ENCODE results near the gene KANK3.
"Not testable (repeated sequence)": the region's sequence is repeated elsewhere in the genome, so short reads cannot be mapped to it uniquely, and the experiment has no call there.

Gene KANK3

DNA sequence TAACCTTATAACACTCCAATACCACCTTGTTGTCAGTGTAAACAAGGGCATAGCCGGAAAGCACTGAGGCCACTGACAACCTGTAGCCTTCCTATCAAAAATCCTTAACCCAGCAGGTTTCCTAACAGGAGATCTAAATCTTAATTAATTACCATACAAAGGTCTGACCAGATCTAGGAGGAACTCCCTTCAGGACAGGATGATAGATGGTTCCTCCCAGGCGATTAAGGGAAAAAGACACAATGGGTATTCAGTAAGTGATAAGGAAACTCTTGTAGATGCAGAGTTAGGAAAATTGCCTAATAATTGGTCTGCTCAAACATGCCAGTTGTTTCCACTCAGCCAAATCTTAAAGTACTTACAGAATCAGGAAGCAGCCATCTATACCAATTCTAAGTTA lies 42.0 kb upstream of the KANK3 start:
- not testable (repeated sequence) for H3K9me3 ChIP-seq (replicated peaks; ENCODE audit: low read length); H3K27me3 ChIP-seq (ENCODE audit: control insufficient read depth, insufficient read depth, low read length); H3K4me2 ChIP-seq (ENCODE audit: low read length); H3K9ac ChIP-seq (ENCODE audit: low read depth, low read length); H3K4me3 ChIP-seq (ENCODE audit: low read length); H3K36me3 ChIP-seq (ENCODE audit: insufficient read depth, low read length); H3K4me1 ChIP-seq (ENCODE audit: control insufficient read depth, insufficient read depth, low read length)

GRCh38 chr19:8384569-8384968 lies 41.5 kb upstream of the KANK3 start:
- H3K27me3 ChIP-seq (ENCODE audit: control insufficient read depth, insufficient read depth, low read length); H3K9me3 ChIP-seq (replicated peaks; ENCODE audit: low read length); H3K4me3 ChIP-seq (ENCODE audit: low read length); H3K9ac ChIP-seq (ENCODE audit: low read depth, low read length); H3K4me2 ChIP-seq (ENCODE audit: low read length); H3K4me1 ChIP-seq (ENCODE audit: control insufficient read depth, insufficient read depth, low read length); H3K36me3 ChIP-seq (ENCODE audit: insufficient read depth, low read length): not testable (repeated sequence)

GRCh38 chr19:8379156-8379891 lies 36.3 kb upstream of the KANK3 start:
- not testable (repeated sequence) for H3K9ac ChIP-seq (ENCODE audit: low read depth, low read length); H3K27me3 ChIP-seq (ENCODE audit: control insufficient read depth, insufficient read depth, low read length); H3K4me2 ChIP-seq (ENCODE audit: low read length); H3K9me3 ChIP-seq (replicated peaks; ENCODE audit: low read length); H3K4me3 ChIP-seq (ENCODE audit: low read length); H3K4me1 ChIP-seq (ENCODE audit: control insufficient read depth, insufficient read depth, low read length); H3K36me3 ChIP-seq (ENCODE audit: insufficient read depth, low read length)

DNA sequence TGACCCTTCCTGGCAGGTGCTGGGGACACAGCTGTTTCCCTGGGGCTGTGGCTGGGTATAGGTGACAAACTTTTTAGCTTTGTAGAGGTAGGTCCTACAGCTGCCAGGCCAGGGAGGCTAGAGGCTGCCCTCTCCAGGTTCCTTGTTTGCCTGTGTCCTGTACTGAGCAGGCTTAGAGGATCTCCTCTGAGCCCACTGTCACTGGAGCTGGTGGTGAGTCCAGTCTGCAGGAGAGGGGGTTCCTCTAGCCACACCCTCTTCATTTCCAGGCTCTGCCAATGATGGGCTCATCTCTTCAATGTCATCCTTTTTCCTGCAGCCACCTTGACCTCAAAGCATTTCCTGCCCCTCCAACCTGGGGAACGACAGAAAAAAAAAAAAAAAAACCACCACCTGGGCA lies 34.5 kb upstream of the KANK3 start:
- H3K36me3 ChIP-seq (ENCODE audit: insufficient read depth, low read length) = peaks cover 23% of the 10 kb centered on the region
- peaks cover 7% of the 10 kb centered on the region for H3K4me1 ChIP-seq (ENCODE audit: control insufficient read depth, insufficient read depth, low read length)

GRCh38 chr19:8376373-8376974 lies 33.4 kb upstream of the KANK3 start:
- peaks cover 26% of the 10 kb centered on the region for H3K36me3 ChIP-seq (ENCODE audit: insufficient read depth, low read length)
- H3K9me3 ChIP-seq (replicated peaks; ENCODE audit: low read length); H3K9ac ChIP-seq (ENCODE audit: low read depth, low read length); H3K4me2 ChIP-seq (ENCODE audit: low read length); H3K27me3 ChIP-seq (ENCODE audit: control insufficient read depth, insufficient read depth, low read length); H3K4me1 ChIP-seq (ENCODE audit: control insufficient read depth, insufficient read depth, low read length); H3K4me3 ChIP-seq (ENCODE audit: low read length): not testable (repeated sequence)

More for the DNA sequence above, 34.5 kb upstream of the KANK3 start:
- Histone ChIP-seq H3K4me2 (ENCODE audit: low read length) (no peak overlapping the region), H3K27me3 (ENCODE audit: control insufficient read depth, insufficient read depth, low read length) (no peaks in the 10 kb centered on the region), H3K9ac (ENCODE audit: low read depth, low read length) (no peak overlapping the region), H3K9me3 (replicated peaks; ENCODE audit: low read length) (no peaks in the 10 kb centered on the region), H3K4me3 (ENCODE audit: low read length) (no peak overlapping the region)

DNA sequence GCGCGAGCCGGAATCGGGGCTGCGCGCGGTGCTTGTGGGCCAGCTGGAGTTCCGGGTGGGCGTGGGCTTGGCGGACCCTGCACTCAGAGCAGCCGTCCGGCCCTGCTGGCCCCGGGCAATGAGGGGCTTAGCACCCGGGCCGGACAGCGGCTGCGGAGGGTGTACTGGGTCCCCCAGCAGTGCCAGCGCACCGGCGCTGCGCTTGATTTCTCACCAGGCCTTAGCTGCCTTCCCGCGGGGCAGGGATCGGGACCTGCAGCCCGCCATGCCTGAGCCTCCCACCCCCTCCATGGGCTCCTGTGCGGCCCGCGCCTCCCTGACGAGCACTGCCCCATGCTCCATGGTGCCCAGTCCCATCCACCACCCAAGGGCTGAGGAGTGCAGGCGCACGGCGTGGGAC lies 32.7 kb upstream of the KANK3 start:
- H3K9me3 ChIP-seq (replicated peaks; ENCODE audit: low read length); H3K4me3 ChIP-seq (ENCODE audit: low read length); H3K4me1 ChIP-seq (ENCODE audit: control insufficient read depth, insufficient read depth, low read length); H3K4me2 ChIP-seq (ENCODE audit: low read length); H3K27me3 ChIP-seq (ENCODE audit: control insufficient read depth, insufficient read depth, low read length); H3K9ac ChIP-seq (ENCODE audit: low read depth, low read length): not testable (repeated sequence)
- H3K36me3 ChIP-seq (ENCODE audit: insufficient read depth, low read length) = peaks cover 33% of the 10 kb centered on the region

GRCh38 chr19:8373867-8374813 lies 31.1 kb upstream of the KANK3 start:
- Histone ChIP-seq H3K9ac (ENCODE audit: low read depth, low read length) (no peak overlapping the region), H3K36me3 (ENCODE audit: insufficient read depth, low read length) (peaks cover 36% of the 10 kb centered on the region), H3K27me3 (ENCODE audit: control insufficient read depth, insufficient read depth, low read length) (no peaks in the 10 kb centered on the region), H3K9me3 (replicated peaks; ENCODE audit: low read length) (no peaks in the 10 kb centered on the region), H3K4me1 (ENCODE audit: control insufficient read depth, insufficient read depth, low read length) (peaks cover 13% of the 10 kb centered on the region), H3K4me2 (ENCODE audit: low read length) (no peak overlapping the region), H3K4me3 (ENCODE audit: low read length) (no peak overlapping the region)

GRCh38 chr19:8371011-8371804 lies 28.1 kb upstream of the KANK3 start:
- H3K9ac ChIP-seq (ENCODE audit: low read depth, low read length) = no peak overlapping the region
- peaks cover 52% of the 10 kb centered on the region for H3K36me3 ChIP-seq (ENCODE audit: insufficient read depth, low read length)
- no peaks in the 10 kb centered on the region for H3K9me3 ChIP-seq (replicated peaks; ENCODE audit: low read length)
- peaks cover 35% of the 10 kb centered on the region for H3K4me1 ChIP-seq (ENCODE audit: control insufficient read depth, insufficient read depth, low read length)
- H3K4me3 ChIP-seq (ENCODE audit: low read length) = no peak overlapping the region
- H3K4me2 ChIP-seq (ENCODE audit: low read length) = no peak overlapping the region
- no peaks in the 10 kb centered on the region for H3K27me3 ChIP-seq (ENCODE audit: control insufficient read depth, insufficient read depth, low read length)

DNA sequence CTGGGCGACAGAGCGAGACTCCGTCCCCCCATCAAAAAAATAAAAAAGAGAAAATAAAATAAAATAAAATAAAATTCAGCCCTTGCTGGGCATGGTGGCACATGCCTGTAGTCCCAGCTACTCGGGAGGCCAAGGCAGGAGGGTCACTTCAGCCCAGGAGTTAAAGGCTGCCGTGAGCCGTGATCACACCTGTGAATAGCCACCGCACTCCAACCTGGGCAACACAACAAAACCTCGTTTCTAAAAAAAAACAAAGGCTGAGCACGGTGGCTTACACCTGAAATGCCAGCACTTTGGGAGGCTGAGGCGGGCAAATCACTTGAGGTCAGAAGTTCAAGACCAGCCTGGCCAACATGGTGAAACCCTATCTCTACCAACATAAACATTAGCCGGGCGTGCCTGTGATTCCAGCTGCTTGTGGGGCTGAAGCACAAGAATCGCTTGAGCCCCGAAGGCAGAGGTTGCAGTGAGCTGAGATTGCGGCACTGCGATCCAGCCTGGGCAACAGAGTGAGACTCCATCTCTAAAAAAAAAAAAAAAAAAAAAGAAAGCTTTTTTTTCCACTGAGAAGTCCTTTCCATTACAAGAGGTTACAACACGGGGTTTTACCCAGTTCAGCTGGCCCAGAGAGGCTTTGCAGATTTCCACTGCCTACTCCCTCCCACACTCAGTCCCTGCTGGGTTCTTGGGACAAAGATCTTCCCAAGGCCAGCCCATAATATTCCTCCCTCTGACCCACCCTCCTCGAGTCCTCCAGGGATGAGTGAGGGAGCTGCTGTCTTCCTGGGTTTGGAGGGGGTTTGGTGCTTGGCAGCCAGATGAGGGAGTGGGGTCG lies 27.3 kb upstream of the KANK3 start:
- H3K36me3 ChIP-seq (ENCODE audit: insufficient read depth, low read length) = peaks cover 56% of the 10 kb centered on the region
- H3K9ac ChIP-seq (ENCODE audit: low read depth, low read length) = no peak overlapping the region
- H3K4me1 ChIP-seq (ENCODE audit: control insufficient read depth, insufficient read depth, low read length) = peaks cover 42% of the 10 kb centered on the region
- no peak overlapping the region for H3K4me2 ChIP-seq (ENCODE audit: low read length)
- no peaks in the 10 kb centered on the region for H3K27me3 ChIP-seq (ENCODE audit: control insufficient read depth, insufficient read depth, low read length)
- no peak overlapping the region for H3K4me3 ChIP-seq (ENCODE audit: low read length)
- no peaks in the 10 kb centered on the region for H3K9me3 ChIP-seq (replicated peaks; ENCODE audit: low read length)

DNA sequence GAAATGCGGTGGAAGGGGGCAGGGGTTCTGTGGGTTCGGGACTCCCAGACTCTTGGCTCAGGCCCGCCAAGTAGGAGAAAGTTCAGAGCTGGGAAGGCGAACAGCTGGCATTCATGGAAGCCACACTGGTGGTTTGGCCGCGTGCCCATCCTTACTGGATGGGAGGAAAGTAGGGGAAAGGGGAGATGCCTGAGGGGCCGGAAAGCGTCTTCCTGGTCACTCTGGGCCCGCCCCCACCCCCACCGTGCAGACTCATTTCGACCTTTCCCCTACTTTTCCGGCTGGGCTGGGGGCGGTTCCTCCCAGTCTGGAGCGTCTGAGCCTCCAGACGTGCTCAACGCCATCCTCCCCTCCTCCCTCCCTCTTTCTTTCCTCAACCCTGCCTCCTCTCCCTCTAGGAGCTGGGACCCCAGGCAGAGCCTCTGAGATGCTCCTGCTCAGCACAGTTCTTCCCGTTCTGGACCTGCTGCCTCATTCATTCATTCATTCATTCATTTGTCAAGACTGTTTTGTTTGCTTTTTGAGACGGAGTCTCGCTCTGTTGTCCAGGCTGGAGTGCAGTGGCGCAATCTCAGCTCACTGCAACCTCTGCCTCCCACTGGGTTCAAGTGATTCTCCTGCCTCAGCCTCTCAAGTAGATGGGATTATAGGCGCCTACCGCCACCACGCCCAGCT lies 24.4 kb upstream of the KANK3 start:
- peak overlapping the region; percentile 62 for H3K4me3 ChIP-seq (ENCODE audit: low read length)

More for the DNA sequence above, 24.4 kb upstream of the KANK3 start:
- peak overlapping the region; percentile 84 for H3K4me2 ChIP-seq (ENCODE audit: low read length)
- peak overlapping the region; percentile 12 for H3K9ac ChIP-seq (ENCODE audit: low read depth, low read length)
- no peaks in the 10 kb centered on the region for H3K9me3 ChIP-seq (replicated peaks; ENCODE audit: low read length)
- peaks cover 48% of the 10 kb centered on the region for H3K4me1 ChIP-seq (ENCODE audit: control insufficient read depth, insufficient read depth, low read length)
- H3K27me3 ChIP-seq (ENCODE audit: control insufficient read depth, insufficient read depth, low read length) = no peaks in the 10 kb centered on the region
- peaks cover 32% of the 10 kb centered on the region for H3K36me3 ChIP-seq (ENCODE audit: insufficient read depth, low read length)
